ENCODE data around the gene TRIM3.

- TF ChIP-seq POLR2AphosphoS5 (IDR thresholded peaks at IDR 0.05; ENCODE audit: borderline replicate concordance, low read depth, low read length) (no peak), EZH2 (IDR thresholded peaks at IDR 0.05) (no peak), FOXP2 (optimal IDR thresholded peaks at IDR 0.05; ENCODE audit: control extremely low read depth, extremely low read length, insufficient read depth) (no peak)
Measured at GRCh38 chr11:6455070-6455469, 18.7 kb downstream of the TRIM3 start.
